GM18909 (cell line): ENCODE data around the gene SEMG1.

ENCODE experiments used
- ATAC-seq: cut with Tn5 transposase; IDR thresholded peaks from one replicate; pipeline ENCODE4 v1.9.1; 2021; ENCODE audit warnings: mild to moderate bottlenecking; ENCODE audit not compliant: unreplicated experiment, poor library complexity

The SEMG1 gene

GRCh38 chr20:45218636-45219035, 11.8 kb downstream of the SEMG1 start:
- no peak for ATAC-seq

GRCh38 chr20:45221076-45221475, 14.2 kb downstream of the SEMG1 start, which contains the start of gene SEMG2:
TSS of gene SEMG2 (plus strand) at chr20:45221373. CDS start at chr20:45221390, 17 bp downstream.
- no peak for ATAC-seq

GRCh38 chr20:45223136-45223535, 16.3 kb downstream of the SEMG1 start:
- ATAC-seq: no peak

DNA sequence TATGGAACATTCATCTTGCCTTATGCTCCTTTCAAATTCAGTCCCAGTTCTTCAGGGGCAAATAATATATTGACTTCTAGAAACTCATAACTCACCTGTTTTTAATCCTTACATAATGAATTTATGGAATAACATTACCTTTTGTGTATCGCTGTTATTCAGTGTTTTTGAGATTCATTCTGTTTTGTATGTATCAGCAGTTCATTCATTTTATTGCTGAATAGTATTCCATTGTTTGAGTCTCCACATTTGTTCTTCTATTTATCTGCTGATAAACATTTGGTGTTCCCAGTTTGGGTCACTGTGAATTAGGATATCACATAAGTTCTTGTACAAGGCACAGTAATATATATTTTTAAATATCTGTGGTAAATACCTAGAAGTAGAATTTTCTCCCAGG, 19.5 kb downstream of the SEMG1 start:
- ATAC-seq: no peak

DNA sequence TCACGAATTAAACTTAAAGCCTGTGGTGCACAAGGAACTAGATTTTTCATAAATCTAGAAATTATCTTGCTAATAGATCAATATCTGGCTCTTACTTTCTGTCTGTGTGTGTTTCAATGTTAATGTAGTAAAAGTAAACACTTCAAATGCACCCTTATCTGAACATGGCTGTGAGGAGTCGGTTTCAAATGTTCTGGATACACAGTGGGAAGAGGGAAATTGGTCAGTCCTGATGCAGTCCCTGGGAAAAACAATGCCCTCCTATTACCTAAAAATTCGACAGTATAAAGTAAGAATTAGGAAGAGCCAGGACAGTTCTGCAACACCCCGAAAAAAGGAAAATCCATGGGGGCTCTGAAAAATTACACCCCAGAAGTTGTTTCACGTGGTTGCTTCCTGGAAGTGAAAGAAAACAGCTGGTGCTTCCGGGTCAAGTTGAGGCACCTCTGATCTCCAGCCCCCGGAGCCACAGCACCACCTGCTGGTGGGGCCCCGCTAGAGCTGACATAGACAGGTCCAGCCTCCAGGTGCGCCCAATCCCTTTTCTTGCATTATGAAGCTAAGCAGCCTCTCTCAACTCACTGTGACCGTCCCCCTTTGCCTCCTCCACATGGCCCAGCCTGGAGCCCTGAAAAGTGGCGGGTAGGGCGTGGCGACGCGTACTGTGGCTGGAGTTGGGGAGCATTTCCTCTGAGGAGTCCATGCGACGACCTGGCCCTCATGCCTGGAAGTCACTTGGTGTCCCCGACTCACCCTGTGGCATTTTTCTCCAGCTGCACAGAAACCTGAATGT, 22.6 kb downstream of the SEMG1 start:
- no peak for ATAC-seq

- no peak for ATAC-seq
Observed at GRCh38 chr20:45230631-45231030, 23.8 kb downstream of the SEMG1 start.

DNA sequence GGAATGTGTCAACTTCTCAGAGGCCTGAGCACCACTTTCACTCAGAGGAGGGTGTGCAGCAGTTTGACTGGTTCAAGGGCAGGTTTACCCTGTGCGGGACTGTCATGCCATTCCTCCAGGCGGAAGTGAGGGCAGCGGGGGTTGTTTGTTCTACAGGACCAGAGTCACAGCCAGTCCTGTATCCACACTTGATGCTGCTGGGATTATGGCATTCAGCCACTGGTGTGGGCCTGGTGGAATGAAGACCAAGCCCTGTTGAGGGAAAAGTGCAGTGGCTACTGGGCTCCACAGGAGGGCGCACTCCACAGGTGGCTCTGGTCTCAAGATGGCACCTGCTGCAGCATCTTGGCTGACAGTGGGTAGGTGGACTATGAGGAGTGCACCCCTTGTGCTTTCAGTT, 29.2 kb downstream of the SEMG1 start:
- ATAC-seq: no peak

- no peak for ATAC-seq
Observed at GRCh38 chr20:45238139-45238538, 31.3 kb downstream of the SEMG1 start.

- no peak for ATAC-seq
Observed at GRCh38 chr20:45246109-45246508, 39.3 kb downstream of the SEMG1 start.

DNA sequence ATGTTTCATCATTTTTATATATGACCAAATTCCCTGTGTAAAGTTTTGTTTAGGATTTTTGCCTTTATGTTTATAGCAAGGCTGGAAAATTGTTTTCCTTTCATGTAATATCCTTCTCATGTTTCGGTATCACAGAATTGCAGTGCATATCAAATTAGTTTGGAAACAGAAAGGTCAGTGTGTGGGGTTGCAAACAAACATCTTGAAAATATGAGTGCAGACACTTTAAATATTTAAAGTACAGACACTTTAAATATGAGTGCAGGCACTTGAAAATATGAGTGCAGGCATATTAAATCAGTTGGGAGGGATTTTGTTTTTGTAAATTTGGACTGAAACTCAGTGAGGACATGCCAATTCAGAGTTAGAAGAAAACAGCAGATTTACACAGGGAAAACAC, 41.0 kb downstream of the SEMG1 start:
- no peak for ATAC-seq

DNA sequence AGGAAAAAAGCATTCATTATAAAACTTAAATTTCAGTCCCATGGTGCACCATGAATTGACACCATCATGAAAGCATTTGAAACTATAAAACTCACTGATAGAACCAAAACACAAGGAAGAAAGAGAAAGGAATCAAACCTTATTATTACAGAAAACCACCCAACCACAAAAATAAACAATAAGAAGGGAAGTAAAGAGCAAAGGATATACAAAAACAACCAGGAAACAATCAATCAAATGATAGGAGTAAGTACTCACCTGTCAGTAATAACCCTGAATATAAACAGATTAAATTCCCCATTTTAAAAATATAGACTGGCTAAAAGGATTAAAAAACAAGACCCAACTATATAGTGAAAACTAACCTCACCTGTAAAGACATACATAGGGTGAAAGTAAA, 41.8 kb downstream of the SEMG1 start:
- ATAC-seq: no peak

- no peak for ATAC-seq
Observed at GRCh38 chr20:45251884-45252560, 45.2 kb downstream of the SEMG1 start.

DNA sequence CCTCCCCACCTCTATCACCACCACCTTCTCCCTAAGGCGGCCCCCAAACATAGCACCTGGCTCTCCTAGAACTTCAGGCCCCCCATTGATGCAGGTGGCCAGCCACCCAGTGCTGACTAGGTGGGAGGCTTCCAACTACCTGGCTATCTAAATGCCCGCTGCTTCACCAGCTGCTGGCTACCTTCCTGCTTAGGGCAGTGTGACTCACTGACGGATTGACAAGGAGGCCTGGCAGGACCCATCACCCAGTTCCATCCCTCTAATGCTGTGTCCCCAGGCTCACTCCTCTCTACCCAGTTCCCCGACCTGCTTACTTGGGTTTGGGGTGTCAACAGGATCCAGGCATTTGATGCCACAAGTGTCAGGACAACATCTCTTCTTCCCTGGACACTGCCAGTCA, 46.4 kb downstream of the SEMG1 start:
- no peak for ATAC-seq

DNA sequence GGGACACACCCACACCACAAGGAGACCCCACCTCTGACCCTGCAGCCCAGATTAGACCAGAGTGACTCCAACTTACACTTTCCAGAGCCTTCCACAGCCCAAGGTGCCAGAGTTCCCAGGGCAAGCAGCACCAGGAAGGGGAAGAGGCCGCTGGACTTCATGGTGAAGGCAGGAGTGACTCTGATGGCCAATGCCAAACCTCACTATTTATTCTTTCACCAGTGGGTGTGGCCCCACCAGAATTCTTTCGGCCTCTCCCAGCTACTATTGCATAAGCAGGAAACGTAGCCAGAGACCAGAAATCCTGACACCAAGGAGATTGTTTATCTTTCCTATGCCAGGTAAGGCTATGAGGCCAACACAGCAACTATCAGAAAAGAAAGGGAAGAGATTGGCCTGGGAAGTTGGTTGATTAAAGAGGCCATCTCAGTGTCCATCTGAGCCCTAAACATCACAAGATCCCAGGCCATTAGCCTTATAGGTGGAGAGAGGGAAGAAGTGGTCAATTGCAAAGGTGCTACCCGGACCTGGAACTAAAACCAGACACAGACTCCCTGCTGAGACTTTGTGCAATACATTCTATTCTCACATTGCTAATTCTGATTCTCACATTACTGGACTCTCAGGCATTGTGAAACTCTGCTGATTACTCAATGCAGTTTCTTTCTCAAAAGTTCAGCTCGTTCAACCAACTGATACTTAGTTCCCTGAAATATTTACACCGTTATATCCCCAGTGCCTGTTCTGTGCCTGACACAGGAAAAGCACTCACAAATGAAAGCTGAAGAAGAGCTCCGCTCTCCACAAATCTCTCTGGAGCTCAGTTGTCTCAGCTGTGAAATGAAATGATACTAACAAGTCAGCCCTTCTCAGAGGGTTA, 47.8 kb downstream of the SEMG1 start, which contains the start of gene SLPI:
SLPI (minus strand) TSS at position 182 of the 880 bp plus-strand sequence; CDS start at position 161, 21 bp downstream.
- ATAC-seq: no peak

GRCh38 chr20:45257161-45257560, 50.3 kb downstream of the SEMG1 start:
- no peak for ATAC-seq

DNA sequence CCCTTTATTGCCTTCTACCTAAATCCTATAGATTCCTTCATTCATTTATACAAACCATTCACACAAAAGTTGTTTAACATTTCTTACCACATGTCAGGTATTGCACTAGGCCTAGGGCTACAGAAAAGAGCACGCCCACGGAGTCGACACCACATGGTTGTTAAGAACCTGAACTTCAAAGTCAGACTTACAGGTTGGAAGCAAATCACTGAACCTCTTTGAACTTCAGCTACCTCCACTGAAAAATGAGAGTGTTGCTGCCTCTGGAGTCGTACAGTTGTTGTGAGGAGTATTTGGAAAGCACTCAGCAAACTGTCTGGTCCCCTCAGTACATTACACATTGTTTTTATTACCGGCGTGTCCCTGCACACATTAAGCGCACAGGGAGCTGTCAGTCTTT, 50.9 kb downstream of the SEMG1 start:
- ATAC-seq: no peak

- ATAC-seq: no peak
Observed at GRCh38 chr20:45258259-45258658, 51.4 kb downstream of the SEMG1 start.

GRCh38 chr20:45258664-45259063, 51.8 kb downstream of the SEMG1 start:
- no peak for ATAC-seq
